HuH-7 (cell line): ENCODE results near the gene CENPE.

Experiments used
- DNase-seq: peaks from one replicate; pipeline ENCODE4 v3.0.0; 2011; ENCODE audit warnings: low spot score

The CENPE gene

DNA sequence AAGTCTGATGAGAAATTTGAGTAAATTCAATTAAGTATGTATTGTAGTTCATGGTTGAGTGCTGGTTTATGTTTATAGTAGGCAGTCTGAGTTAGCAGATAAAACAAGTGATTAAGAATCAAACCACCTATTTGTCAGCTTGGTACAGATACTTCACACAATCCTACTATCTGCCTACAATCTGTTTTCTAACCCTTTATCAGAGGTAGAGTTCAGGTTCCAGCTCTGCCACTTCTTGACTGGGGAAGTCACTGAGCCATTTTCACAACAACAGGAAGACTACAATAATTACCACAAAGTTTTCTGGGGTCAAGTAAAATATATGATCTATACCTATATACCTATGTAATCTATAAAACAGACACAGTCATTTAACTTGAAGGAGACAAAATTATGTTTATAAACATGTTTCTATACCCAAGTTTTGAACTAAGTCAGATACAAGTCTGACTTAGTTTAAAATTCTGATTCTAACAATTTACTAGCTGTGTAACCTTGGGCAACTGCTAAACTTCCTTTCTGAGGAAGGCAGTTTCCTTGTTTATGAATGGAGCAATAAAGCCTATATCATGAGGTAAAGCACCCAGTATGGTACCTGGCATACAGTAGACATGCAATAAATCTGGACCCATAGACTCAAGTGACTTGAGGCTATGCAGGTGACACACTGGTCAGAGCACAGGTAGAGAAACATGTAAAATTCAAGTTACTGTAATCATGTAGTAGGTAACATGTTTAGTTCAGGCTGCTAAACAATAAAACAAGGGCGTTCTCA, 61.3 kb downstream of the CENPE start:
- no peak for DNase-seq

- DNase-seq, result no peak
Measured at GRCh38 chr4:103129174-103129573, 69.0 kb downstream of the CENPE start.

GRCh38 chr4:103126126-103126525, 72.0 kb downstream of the CENPE start:
- no peak for DNase-seq

DNA sequence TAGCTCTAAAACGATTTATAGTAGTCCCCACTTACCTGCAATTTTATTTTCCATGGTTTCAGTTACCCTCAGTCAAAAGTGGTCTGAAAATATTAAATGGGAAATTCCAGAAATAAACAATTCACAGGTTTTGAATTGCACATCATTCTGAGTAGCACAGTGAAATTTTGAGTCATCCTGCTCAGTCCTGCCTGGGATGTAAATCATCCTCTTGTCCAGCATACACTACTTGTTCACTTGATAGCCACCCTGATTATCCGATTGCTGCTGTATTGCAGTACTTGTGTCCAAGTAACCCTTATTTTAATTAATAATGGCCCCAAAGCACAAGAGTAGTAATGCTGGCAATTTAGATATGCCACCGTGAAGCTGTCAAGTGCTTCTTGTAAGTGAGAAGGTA, 75.0 kb downstream of the CENPE start:
- DNase-seq, result no peak

DNA sequence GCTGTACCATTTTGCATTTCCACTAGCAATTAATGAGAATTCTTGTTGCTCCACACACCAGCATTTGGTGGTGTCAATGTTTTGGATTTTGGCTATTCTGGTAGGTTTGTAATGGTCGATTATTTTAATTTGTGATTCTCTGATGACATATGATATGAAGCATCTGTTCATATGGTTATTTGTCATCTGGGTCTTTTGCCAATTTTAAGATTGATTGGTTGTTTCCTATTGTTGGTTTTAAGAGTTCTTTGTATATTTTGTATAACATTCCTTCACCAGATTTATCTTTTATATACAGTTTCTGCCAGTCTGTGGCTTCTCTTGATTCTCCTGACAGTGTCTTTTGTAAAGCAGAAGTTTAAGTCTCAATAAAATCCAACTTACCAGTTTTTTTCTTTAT, 80.0 kb downstream of the CENPE start:
- DNase-seq, result no peak

DNA sequence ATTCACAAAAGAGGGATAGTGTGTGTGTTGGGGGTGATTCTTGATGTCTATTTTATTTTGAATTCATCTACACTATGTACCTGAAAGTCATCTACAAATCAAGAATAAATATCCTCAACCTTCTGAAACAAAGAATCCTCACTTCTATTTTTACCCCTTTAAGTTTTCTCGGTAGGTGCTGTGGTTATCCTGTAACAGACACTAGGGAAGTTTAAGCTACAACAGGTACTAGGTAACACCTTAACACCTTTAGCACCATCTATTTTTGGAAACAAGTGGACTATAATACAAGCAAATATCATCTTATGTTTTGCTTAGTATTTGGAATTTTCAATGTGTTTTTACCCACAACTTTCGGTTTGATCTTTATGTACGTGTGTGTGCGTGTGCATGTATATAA, 86.5 kb downstream of the CENPE start:
- DNase-seq, result no peak

DNA sequence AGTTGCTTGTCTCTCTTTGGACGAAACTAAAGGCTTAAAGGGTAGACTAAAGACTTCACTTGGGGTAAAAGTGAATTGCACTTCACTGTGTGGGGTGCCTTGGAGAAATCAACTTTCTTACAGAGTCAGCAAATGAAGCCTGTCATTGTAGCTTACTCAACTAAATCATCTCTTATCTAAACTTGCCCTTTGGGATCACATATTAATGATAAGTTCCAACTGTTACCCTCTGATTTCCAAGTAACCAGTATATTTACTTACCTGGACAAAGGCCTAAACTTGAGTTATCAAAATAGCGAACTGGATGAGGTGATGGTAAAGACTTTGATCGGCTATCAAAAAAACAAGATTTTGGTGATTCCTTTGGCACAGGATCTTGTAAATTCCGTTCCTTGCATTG, 89.6 kb downstream of the CENPE start:
- no peak for DNase-seq

GRCh38 chr4:103105558-103106356, 92.4 kb downstream of the CENPE start:
- DNase-seq, result no peak

- DNase-seq, result no peak
Measured at GRCh38 chr4:103104886-103105285, 93.3 kb downstream of the CENPE start.

GRCh38 chr4:103100691-103101090, 97.5 kb downstream of the CENPE start:
- DNase-seq, result no peak

DNA sequence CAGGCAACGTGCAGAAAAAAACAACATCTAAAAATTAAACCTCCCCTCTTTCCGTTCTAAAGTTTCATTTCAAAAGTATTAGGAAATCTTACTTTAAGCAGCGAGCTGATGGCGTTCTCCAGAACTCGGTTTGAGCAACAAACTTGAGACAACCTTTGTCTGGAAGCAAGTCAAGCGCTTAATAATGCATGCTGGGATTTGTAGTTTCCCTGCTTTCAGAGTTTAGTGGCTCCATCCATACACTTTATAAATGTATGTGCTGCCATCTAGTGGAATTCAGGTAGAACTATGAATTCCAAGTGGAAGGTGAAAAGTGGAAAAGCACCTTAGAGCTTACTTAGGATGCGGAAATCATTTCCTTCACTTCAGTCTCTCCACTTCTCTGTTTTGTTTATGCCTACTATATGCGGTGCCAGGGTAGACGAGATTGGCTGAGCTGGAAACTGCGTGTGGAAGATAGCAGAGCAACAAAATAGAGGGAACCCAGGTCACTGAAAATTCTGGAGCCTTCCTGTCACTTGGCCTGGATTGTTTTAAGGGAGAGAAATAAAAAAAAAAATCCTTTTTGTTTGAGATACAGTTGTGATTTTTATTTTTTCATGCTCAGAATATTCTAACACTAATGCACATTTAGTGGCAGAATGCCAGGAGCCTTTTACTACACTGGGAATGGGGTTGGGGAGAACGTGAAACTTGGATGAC, 98.3 kb downstream of the CENPE start, which contains the start of gene BDH2:
Gene BDH2 (minus strand): TSS at position 144 of the 702 bp plus-strand sequence. CDS start 3,580 bp downstream, outside the sequence.
- peak; percentile 28 for DNase-seq

DNA sequence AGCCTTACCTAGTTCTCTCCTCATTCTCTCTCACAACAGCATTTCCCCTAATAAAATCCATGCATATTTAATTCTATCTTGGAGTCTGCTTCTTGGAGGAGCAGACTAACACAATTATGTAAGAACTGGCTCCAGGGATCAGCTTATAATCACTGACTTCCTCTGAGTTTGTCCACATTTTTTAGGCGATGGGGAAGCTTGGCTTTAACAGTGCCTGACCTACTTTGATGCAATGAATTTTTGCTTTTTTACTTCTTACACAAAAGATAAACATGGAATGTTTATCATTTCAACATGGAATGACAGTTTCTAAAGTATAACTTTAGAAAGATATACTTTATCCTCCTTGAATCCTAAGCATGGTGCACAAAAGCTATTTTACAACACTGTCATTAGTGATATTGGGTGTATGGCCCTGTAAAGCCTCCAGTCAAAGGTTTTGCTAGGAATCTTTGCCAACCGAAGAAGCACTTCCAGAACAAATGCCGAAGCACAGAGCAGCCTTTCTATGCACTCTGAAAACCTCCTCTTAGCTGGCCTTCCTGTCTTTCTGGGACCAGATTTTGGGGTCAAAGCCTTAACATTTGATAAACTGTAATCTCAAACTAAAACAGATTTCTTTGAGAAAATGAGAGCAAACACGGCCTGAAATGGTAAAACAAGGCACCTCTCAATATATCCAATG, 99.2 kb downstream of the CENPE start:
- DNase-seq, result no peak

DNA sequence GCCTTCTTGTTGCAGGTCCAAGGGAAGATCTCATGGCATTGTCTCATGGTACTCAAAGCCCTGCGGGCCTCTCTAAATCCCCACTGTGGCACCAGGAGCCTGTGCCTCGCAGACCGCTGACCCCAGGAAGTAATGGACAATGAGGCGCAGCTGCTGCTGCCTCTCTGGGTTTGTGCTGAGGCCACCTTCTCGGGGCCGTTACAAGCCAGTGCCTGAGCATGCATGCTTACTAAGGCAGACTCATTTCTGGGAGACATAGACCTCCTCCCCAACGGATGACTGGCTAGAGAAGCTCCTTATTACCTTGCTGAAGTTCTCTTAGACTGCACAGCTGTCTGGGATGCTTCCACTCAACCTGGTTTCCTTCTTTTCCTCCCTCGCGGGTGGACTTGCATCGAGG, 99.8 kb downstream of the CENPE start:
- DNase-seq, result no peak

- no peak for DNase-seq
Measured at GRCh38 chr4:103097112-103097511, 101.0 kb downstream of the CENPE start.

DNA sequence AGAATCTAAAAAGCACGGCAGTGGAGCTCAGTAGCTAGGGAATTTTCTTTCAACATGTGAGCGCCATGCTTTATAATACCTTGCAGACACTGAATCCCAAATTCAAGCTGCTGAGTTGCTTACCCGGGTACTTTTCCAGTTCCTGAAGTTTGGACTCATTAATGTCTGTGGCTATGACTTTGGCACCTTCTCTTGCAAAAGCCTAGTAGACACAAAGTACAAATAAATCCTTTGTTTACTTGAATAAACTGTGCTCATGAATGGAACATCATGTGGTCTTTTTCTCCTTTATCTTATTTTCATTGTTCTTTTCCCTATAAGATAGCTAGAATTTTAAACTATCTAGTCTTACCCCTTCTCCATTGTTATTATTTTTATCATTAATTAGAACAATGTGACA, 103.1 kb downstream of the CENPE start:
- no peak for DNase-seq

- DNase-seq, result no peak
Measured at GRCh38 chr4:103092245-103092644, 105.9 kb downstream of the CENPE start.

- no peak for DNase-seq
Measured at GRCh38 chr4:103091601-103092223, 106.4 kb downstream of the CENPE start.

DNA sequence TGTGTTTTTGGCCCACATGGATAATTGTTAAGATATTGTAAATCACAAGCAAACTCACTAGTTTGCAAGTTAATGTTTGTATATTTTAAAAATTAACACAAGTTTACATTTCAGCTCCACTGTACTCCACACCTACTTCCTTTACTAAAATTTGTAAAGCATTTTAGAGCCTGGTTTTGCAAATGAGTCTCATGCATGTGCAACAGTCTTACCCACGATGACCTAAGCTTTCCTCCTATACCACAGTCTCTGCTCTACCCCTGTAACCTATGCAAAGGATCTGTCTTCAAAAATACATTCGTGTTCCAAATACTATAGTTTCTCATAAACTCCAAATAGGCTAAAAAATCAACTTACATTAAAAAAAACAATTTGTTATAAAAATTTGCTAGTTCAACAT, 108.7 kb downstream of the CENPE start:
- no peak for DNase-seq

- DNase-seq, result no peak
Measured at GRCh38 chr4:103086551-103086950, 111.6 kb downstream of the CENPE start.

DNA sequence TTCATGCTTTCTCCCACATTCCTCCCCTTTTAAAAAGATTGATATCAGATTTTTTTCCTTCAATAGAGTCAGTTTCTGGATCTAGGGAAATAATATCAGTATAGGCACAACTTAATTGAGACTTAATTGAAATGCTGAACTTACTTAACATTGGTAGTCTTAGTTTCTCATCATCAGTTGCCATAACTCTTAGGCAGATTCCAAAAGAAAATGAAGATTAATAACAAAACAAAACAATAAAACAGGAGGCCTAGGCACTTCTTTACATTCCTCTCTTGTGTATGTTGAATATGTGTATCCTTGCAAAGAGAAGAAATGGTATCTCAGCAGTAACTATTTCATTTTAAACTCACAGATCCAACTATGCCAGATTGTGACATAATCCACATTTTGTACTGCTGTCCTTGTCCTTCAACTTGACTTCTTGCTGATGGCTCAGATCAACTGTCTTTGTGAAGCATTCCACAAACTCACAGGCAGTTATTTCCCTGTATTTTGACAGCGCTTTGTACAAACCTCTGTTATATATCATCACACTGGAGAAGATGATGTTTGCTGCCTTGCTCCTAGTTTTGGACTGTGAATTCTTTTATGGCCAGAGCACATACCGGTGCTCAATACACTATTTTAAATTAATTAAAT, 112.5 kb downstream of the CENPE start:
- no peak for DNase-seq

DNA sequence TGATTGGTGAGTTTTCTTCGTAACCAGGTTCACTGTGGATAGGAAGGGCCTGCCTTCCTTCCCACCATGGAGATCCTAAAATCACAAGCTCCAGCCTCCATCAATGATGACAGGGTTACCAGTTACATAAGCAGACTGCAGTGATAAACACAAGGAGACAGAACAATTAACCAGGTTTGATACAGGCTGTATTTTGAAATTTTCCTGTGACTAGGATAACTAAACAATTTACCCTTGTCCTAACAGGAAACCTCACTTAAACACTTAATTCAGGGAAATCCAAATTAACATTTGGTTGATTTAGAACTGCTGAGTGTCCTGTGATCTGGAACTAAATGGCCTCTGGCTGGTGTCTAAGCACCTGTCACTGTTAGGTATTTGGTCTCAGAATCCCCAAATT, 118.5 kb downstream of the CENPE start:
- DNase-seq, result no peak
